GM12801 (cell line): ENCODE measurements around the gene PRTN3.

ENCODE experiments used
- TF ChIP-seq, protein P1 (sequence below): IDR thresholded peaks from one replicate; pipeline ENCODE4 v1.5.1; 2011; ENCODE audit warnings: control low read depth; ENCODE audit not compliant: insufficient read length; ENCODE audit errors: extremely low read depth

Gene PRTN3

DNA sequence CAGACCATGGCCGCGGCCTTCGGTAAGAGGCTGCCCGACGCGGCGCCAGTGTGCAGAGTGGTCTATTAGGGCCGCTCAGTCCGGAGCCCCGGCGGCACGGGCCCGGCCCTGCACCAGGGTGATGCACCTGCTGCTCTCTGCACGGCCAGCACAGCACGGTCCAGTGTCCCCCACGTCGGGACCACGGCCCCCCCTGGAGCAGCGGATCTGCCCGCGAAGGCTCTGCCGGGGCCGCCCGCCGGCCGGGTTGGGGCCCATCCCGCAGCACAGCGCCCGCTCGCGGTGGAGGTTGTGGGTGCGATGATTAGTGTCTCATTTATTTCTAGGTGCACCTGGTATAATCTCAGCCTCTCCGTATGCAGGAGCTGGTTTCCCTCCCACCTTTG lies 35.6 kb upstream of the PRTN3 start:
- TF ChIP-seq, protein P1, sequence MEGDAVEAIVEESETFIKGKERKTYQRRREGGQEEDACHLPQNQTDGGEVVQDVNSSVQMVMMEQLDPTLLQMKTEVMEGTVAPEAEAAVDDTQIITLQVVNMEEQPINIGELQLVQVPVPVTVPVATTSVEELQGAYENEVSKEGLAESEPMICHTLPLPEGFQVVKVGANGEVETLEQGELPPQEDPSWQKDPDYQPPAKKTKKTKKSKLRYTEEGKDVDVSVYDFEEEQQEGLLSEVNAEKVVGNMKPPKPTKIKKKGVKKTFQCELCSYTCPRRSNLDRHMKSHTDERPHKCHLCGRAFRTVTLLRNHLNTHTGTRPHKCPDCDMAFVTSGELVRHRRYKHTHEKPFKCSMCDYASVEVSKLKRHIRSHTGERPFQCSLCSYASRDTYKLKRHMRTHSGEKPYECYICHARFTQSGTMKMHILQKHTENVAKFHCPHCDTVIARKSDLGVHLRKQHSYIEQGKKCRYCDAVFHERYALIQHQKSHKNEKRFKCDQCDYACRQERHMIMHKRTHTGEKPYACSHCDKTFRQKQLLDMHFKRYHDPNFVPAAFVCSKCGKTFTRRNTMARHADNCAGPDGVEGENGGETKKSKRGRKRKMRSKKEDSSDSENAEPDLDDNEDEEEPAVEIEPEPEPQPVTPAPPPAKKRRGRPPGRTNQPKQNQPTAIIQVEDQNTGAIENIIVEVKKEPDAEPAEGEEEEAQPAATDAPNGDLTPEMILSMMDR: no peak

DNA sequence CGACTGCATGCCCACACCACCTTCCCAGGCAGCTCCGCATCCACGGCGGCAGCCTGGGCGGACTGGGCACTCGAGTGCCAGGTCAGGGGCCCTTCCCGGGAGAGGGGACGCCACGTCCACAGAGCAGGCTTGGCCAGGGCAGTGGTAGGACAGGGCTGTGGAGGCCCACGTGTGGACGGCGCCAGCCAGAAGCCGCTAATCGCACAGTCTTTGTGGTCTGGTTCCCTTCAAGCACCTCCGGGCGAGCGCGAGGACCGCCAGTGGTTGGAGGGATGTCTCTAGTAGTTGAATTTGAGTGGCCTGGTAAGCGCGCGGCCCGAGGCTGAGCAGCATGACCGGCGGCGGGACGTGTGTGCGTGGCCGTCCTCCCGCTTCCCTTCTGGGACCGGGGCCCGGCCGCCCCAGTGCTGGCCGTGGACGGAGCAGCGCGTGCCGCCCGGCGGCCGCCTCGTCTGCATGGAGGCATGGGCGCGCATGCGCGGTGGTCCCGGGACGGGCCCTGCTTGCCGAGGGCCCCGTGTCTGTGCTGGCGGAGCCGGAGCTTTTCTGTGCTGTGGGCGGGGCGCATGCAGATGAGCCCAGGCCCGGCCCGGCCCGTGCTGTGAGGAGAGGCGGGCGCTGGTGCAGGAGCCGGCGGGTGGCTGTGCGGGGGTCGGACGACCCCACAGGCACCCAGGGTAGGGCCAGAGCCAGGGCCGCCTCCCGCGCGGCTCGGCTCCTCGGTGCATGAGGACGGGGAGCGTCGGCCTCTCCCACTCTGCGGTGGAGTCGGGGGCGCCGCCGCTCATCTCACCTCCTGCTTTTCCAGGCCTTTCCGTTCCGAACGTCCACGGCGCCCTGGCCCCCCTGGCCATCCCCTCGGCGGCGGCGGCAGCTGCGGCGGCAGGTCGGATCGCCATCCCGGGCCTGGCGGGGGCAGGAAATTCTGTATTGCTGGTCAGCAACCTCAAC lies 34.9 kb upstream of the PRTN3 start:
- TF ChIP-seq, protein P1: no peak

DNA sequence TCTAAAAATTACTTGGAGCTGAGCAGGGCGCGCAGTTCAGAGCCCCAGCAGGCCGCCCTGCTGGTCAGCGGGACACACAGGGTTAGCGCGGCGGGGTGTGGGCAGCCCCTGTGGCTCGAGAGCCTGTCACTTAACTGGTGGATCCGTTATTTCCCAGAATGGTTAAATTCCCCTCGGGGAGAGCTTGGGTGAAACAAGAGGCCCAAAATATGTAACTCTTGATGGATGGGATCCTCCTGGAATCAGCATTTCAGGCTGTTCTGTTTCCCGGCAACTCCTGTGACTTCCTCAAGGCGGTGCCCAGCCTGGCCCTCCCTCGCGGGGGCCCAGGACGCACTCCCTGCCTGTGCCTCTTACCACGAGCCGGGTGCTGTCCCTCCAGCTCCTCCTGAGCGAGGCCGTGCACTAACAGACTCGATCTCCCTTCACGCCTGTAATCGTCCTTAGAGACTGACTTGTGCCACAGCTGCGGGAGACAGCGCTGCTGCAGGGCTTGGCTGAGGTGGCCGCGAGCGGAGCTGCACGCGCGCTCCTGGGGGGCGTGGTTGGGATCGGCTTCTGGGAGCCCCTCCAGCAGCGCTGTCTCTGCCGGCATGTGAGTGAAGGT lies 33.9 kb upstream of the PRTN3 start:
- TF ChIP-seq, protein P1: no peak

DNA sequence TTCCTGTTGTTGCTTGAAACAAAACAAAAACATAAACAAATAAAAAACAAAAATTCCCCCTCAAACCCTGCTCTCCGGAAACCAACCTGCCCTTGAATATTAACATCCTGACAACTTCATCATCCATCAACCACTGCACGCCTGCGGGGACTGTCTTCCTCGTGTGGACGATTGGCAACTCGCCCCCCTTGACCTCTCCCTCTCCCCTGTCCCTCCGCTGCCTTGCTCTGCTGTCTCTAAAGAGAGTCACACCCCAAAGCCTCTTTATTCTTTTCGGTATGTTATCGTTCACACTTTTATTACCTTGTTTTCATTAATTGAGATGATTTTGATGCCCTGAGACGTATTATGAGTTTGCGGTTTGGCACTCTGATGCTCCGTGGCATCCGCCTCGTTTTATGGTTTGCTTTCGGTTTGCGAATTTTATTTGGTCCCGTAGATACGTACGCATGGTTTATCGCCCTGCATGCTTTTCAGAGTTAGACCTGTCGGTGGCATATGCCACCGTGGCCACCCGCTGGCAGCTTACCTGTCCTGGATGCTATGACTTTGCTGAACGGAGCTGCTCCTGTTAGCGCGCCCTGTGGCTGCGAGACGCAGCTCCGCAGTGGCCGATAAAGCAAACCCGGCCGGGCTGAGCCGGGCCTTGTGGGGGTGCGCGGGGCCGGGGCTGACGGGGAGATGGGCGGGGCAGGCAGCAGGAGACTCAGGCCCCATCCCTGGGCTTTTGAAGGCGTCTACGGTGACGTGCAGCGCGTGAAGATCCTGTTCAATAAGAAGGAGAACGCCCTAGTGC lies 33.0 kb upstream of the PRTN3 start:
- TF ChIP-seq, protein P1: no peak

DNA sequence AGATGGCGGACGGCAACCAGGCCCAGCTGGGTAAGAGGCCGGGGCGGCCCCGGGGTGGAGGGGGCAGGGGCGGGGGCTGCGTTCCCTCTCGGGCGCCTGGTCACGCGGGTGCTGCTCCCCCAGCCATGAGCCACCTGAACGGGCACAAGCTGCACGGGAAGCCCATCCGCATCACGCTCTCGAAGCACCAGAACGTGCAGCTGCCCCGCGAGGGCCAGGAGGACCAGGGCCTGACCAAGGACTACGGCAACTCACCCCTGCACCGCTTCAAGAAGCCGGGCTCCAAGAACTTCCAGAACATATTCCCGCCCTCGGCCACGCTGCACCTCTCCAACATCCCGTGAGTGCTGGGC lies 32.4 kb upstream of the PRTN3 start:
- TF ChIP-seq, protein P1: no peak

DNA sequence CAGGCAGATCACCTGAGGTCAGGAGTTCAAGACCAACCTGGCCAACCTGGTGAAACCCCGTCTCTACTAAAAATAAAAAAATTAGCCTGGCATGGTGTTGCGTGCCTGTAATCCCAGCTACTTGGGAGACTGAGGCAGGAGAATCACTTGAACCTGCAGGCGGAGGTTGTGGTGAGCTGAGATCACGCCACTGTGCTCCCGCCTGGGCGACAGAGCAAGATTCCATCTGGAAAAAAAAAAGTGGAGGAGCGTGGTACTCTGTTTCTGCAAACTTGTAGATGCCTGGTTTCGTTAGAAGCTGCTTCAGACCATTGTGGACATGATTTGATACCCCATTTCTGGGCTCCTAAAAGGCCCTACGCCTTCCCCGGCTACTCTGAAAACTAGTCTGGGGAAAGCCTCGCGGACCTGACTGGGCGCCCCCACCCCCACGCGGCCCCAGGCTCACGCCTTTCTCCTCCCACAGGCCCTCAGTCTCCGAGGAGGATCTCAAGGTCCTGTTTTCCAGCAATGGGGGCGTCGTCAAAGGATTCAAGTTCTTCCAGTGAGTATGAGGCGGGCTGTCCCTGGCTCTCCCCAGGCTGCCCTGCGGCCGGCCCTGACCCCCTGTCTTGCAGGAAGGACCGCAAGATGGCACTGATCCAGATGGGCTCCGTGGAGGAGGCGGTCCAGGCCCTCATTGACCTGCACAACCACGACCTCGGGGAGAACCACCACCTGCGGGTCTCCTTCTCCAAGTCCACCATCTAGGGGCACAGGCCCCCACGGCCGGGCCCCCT lies 30.5 kb upstream of the PRTN3 start:
- TF ChIP-seq, protein P1: no peak
